Right cardiac atrium (tissue), 5 donors: Measurements from ENCODE around the gene NEMP2. TPM values are rescaled to one million over a fixed set of nuclear protein-coding genes. Genes with fewer than 3 reads are reported as not detected.
"Not testable (repeated sequence)": the region's sequence is repeated elsewhere in the genome, so short reads cannot be mapped to it uniquely, and the experiment has no call there.

ENCODE experiments used
- ATAC-seq, 2 donors: fragments of 200-7000 bp; cut with Tn5 transposase; one replicate each; pipeline versions ENCODE4 v1.8.0 to v1.9.1; 2020; ENCODE audit warnings: moderate library complexity in 2 of 2, mild to moderate bottlenecking in 1 of 2
- DNase-seq, 3 donors: peaks; one replicate each; pipeline ENCODE4 v3.0.0-alpha.2; 2020
- H3K27ac ChIP-seq: one replicate; pipeline ENCODE4 v1.5.1; 2013; ENCODE audit warnings: mild to moderate bottlenecking, low read length, control low read depth, moderate library complexity
- H3K27me3 ChIP-seq: one replicate; pipeline ENCODE4 v1.6.1; 2013; ENCODE audit not compliant: control insufficient read depth, insufficient read depth
- H3K4me1 ChIP-seq: one replicate; pipeline ENCODE4 v1.6.1; 2013; ENCODE audit warnings: low read length; ENCODE audit not compliant: control insufficient read depth, insufficient read depth
- H3K4me3 ChIP-seq: one replicate; pipeline ENCODE4 v1.5.1; 2013; ENCODE audit warnings: low read length, control low read depth
- H3K9me3 ChIP-seq: one replicate; pipeline ENCODE4 v1.6.1; 2013; ENCODE audit warnings: low read length; ENCODE audit not compliant: control insufficient read depth
- WGBS: extraction: QIAGEN DNeasy Blood & Tissue Kit; methylation state at CpG from one replicate; pipeline ENCODE4 v1.1.7; 2013; 5-methylcytosine and 5-hydroxymethylcytosine counted together
- intact Hi-C, 4 donors: fragments of 100-400 bp; cut with DNase I; formaldehyde crosslinking; loops; one replicate each; pipeline versions ENCODE4 v1.11.0 to v1.14.0; 2022 to 2023
- polyA plus RNA-seq: library from polyadenylated mRNA; stranded (reverse); fragments of 200-250 nt; gene quantifications from one replicate; pipeline ENCODE4 v1.2.3, GENCODE V29; 2013
- total RNA-seq, 4 donors: library from RNA; stranded (reverse); fragmentation: NEBNext Ultra II Directional; extraction: Animal tissue kit (Norgen Biotek cat#: 25700); gene quantifications; one replicate each; pipeline ENCODE4 v1.2.1, GENCODE V29; 2021
- donor health status: healthy with polysubstance abuse.
- donor health status: DM: no; HTN: yes; CAD: no.
- donor health status: DM: no; HTN: no; CAD: no.
- donor health status: DM: no; HTN: yes; CAD: no; lungs with severe emphysema.
- donor health status: DM: yes; HTN: yes; CAD: no.

The NEMP2 gene
- total and polyA plus RNA-seq, 5 donors = 0.84 to 8.9 (median 5.4) TPM

DNA sequence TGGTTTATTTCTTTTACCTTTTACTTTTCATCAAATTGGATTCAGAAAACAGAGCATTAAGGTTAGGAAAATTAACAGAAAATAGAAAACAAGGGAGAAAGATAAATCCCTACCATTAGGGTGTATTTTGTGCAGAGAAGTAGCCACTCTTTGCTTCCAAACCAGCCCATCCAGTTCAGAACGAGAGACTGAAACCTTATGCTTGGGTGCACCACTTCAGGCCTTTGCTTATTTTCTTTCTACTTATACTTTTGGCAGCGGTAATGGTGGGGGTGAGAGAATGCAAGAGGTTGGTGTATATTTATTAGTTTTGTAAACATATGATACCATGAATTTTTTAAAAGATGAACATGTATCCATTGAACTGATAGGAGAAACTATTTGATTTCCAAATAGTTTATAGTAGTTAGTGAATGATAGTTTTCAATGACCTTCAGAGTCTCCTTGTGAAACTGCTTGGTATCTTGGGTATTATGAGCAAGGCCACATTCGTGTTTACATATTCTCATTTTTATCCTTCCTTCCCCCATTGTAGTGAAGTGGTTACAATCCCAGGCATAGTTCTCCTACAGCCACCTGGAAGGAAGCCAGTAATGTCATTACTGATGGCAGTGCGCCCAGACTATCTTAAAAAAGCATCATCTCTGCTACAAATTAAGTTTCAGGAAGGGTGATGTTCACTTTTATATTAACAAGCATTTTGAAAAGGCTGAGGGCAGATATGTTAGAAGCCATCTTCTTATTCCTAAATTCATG, 65.5 kb downstream of the NEMP2 start:
- H3K27me3 ChIP-seq = no peaks in the 10 kb centered on the region
- H3K4me3 ChIP-seq = no peak overlapping the region
- intact Hi-C loops = loop anchor here in 1 of 4 donors (10.0 kb wide), 1 partner anchor 54 kb away; no protein-coding TSS in a partner anchor
- ATAC-seq (peak; percentile 87 to 90), DNase-seq (peak; percentile 65 to 87 (median 71))
- no peaks in the 10 kb centered on the region for H3K9me3 ChIP-seq
- H3K4me1 ChIP-seq = peaks cover 15% of the 10 kb centered on the region
- 17% methylated on average over 4 of the region's 4 CpGs for WGBS
- H3K27ac ChIP-seq = peak overlapping the region; percentile 83

DNA sequence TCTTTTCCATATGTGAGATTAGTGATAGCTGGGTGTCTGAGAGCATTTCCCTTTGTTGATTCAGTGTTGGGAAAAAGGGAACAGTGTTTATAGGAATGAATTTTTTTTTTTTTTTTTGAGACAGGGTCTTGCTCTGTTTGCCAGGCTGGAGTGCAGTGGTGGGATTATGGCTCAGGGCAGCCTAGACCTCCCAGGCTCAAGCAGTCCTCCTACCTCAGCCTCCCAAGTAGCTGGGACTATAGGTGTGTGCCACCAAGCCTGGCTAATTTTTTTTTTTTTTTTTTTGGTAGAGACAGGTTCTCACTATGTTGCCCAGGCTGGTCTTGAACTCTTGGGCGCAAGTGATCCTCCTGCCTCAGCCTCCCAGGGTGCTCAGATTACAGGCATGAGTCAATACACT, 66.2 kb downstream of the NEMP2 start:
- H3K4me1 ChIP-seq = peaks cover 15% of the 10 kb centered on the region
- intact Hi-C loops = loop anchor here in 1 of 4 donors (10.0 kb wide), 1 partner anchor 54 kb away; no protein-coding TSS in a partner anchor

GRCh38 chr2:190467575-190468083, 66.9 kb downstream of the NEMP2 start:
- intact Hi-C loops = loop anchor here in 1 of 4 donors (10.0 kb wide), 1 partner anchor 53 kb away; no protein-coding TSS in a partner anchor
- WGBS = 12% methylated on average over 5 of the region's 5 CpGs
- ATAC-seq (no peak), DNase-seq (peak in 2 of 3 donors; percentile 59 to 63)
- H3K9me3 ChIP-seq = no peaks in the 10 kb centered on the region
- peak overlapping the region; percentile 94 for H3K27ac ChIP-seq
- H3K4me3 ChIP-seq = peak overlapping the region; percentile 25
- H3K27me3 ChIP-seq = no peaks in the 10 kb centered on the region
- H3K4me1 ChIP-seq = peaks cover 17% of the 10 kb centered on the region

More for the DNA sequence above, 66.2 kb downstream of the NEMP2 start:
- H3K4me3 ChIP-seq, DNase-seq, H3K27me3 ChIP-seq, ATAC-seq, H3K9me3 ChIP-seq: not testable (repeated sequence)
- WGBS = 95% methylated on average over 1 of the region's 1 CpG
- peak overlapping the region; percentile 72 for H3K27ac ChIP-seq

GRCh38 chr2:190466819-190467446, 67.6 kb downstream of the NEMP2 start:
- peak in 1 of 3 donors; percentile 25 for DNase-seq
- H3K9me3 ChIP-seq = no peaks in the 10 kb centered on the region
- no peak for ATAC-seq
- intact Hi-C loops = loop anchor here in 1 of 4 donors (10.0 kb wide), 1 partner anchor 52 kb away; no protein-coding TSS in a partner anchor
- H3K4me1 ChIP-seq = peaks cover 18% of the 10 kb centered on the region
- peak overlapping the region; percentile 85 for H3K27ac ChIP-seq
- no peaks in the 10 kb centered on the region for H3K27me3 ChIP-seq
- no peak overlapping the region for H3K4me3 ChIP-seq
- 52% methylated on average over 5 of the region's 5 CpGs for WGBS

GRCh38 chr2:190465060-190465459, 69.5 kb downstream of the NEMP2 start:
- ATAC-seq (no peak), DNase-seq (no peak)
- WGBS = 55% methylated on average over 2 of the region's 2 CpGs
- Histone ChIP-seq H3K9me3 (no peaks in the 10 kb centered on the region), H3K4me1 (peaks cover 18% of the 10 kb centered on the region), H3K27ac (no peak overlapping the region), H3K4me3 (no peak overlapping the region), H3K27me3 (no peaks in the 10 kb centered on the region)
- intact Hi-C loops = loop anchor here in 1 of 4 donors (10.0 kb wide), 1 partner anchor 50 kb away; no protein-coding TSS in a partner anchor

GRCh38 chr2:190462611-190463010, 71.9 kb downstream of the NEMP2 start:
- Histone ChIP-seq H3K4me1 (peaks cover 12% of the 10 kb centered on the region), H3K4me3 (no peak overlapping the region), H3K27ac (no peak overlapping the region), H3K9me3 (no peaks in the 10 kb centered on the region), H3K27me3 (no peaks in the 10 kb centered on the region)
- WGBS = 100% methylated on average over 1 of the region's 1 CpG
- intact Hi-C loops = loop anchor here in 1 of 4 donors (10.0 kb wide), 1 partner anchor 48 kb away; no protein-coding TSS in a partner anchor
- ATAC-seq = no peak
- DNase-seq = no peak

GRCh38 chr2:190462181-190462580, 72.3 kb downstream of the NEMP2 start:
- intact Hi-C loops = loop anchor here in 1 of 4 donors (10.0 kb wide), 1 partner anchor 47 kb away; no protein-coding TSS in a partner anchor
- Histone ChIP-seq H3K4me1 (peaks cover 9% of the 10 kb centered on the region), H3K27ac (no peak overlapping the region), H3K4me3 (no peak overlapping the region), H3K9me3 (no peaks in the 10 kb centered on the region), H3K27me3 (no peaks in the 10 kb centered on the region)
- WGBS = 89% methylated on average over 2 of the region's 2 CpGs
- no peak for DNase-seq
- no peak for ATAC-seq

- H3K4me3 ChIP-seq = no peak overlapping the region
- no peak overlapping the region for H3K27ac ChIP-seq
- no peak for DNase-seq
- WGBS = 93% methylated on average over 5 of the region's 5 CpGs
- no peak for ATAC-seq
- intact Hi-C loops = loop anchor here in 1 of 4 donors (10.0 kb wide), 1 partner anchor 46 kb away; no protein-coding TSS in a partner anchor
- H3K4me1 ChIP-seq = peaks cover 3% of the 10 kb centered on the region
- no peaks in the 10 kb centered on the region for H3K9me3 ChIP-seq
- no peaks in the 10 kb centered on the region for H3K27me3 ChIP-seq
Observed at GRCh38 chr2:190460487-190460886, 74.0 kb downstream of the NEMP2 start.

DNA sequence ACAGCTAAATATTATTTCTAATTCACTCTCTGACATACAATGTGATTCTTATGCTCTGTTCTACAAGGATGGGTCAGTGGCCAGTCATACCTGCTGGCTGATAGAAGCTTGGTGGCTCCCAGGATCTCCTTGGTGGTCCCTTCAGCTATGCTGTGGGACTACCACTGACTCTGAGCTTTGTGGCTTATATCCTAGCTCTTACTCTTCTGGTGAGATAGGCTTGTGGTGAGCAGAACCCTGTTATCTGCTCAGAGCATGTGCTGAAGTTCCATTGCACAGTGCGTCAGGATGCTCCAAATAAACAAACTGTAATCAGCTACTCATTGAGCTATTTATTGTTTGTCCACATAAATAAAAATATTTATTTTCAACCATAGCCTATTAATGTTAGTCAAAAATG, 74.6 kb downstream of the NEMP2 start:
- no peaks in the 10 kb centered on the region for H3K9me3 ChIP-seq
- ATAC-seq (peak; percentile 52 to 63), DNase-seq (no peak)
- no peak overlapping the region for H3K4me3 ChIP-seq
- peaks cover 3% of the 10 kb centered on the region for H3K4me1 ChIP-seq
- H3K27me3 ChIP-seq = no peaks in the 10 kb centered on the region
- no peak overlapping the region for H3K27ac ChIP-seq
- 69% methylated on average over 1 of the region's 1 CpG for WGBS
- intact Hi-C loops = loop anchor here in 1 of 4 donors (10.0 kb wide), 1 partner anchor 45 kb away; no protein-coding TSS in a partner anchor

GRCh38 chr2:190458352-190459107, 76.0 kb downstream of the NEMP2 start:
- no peak for DNase-seq
- Histone ChIP-seq H3K27me3 (no peaks in the 10 kb centered on the region), H3K9me3 (no peaks in the 10 kb centered on the region), H3K4me3 (no peak overlapping the region), H3K4me1 (peaks cover 3% of the 10 kb centered on the region), H3K27ac (no peak overlapping the region)
- WGBS = 94% methylated on average over 8 of the region's 8 CpGs
- intact Hi-C loops = no loop called here
- no peak for ATAC-seq
